Natural killer cell (primary cell): ENCODE data around the gene BCL2L1. TPM values are rescaled to one million over a fixed set of nuclear protein-coding genes. Genes with fewer than 3 reads are reported as not detected.

Source experiments
- ATAC-seq, 3 donors: fragments of 150-1000 bp in 2 of 3; fragments of 200-7000 bp in 1 of 3; cut with Tn5 transposase; 1 replicate in 1 of 3; 2 replicates in 2 of 3; pipeline ENCODE4 v1.10.0; 2021; ENCODE audit warnings: mild to moderate bottlenecking in 2 of 3, moderate library complexity in 2 of 3
- DNase-seq, 2 donors: peaks; one replicate each; pipeline versions ENCODE4 v3.0.0 to v3.0.0-alpha.2; 2013 to 2021; ENCODE audit warnings: mixed read lengths in 1 of 2
- H3K27ac ChIP-seq: one replicate; pipeline ENCODE4 v1.5.1; 2013; ENCODE audit warnings: mild to moderate bottlenecking, low read length
- H3K27me3 ChIP-seq: one replicate; pipeline ENCODE4 v1.6.1; 2013; ENCODE audit warnings: low read length; ENCODE audit not compliant: control insufficient read depth, insufficient read depth
- H3K36me3 ChIP-seq: one replicate; pipeline ENCODE4 v1.6.1; 2013; ENCODE audit warnings: low read length; ENCODE audit not compliant: control insufficient read depth, insufficient read depth
- H3K4me1 ChIP-seq: one replicate; pipeline ENCODE4 v1.6.1; 2013; ENCODE audit warnings: low read length; ENCODE audit not compliant: control insufficient read depth, insufficient read depth
- H3K4me3 ChIP-seq: one replicate; pipeline ENCODE4 v1.5.1; 2013; ENCODE audit warnings: low read length
- H3K9me3 ChIP-seq: one replicate; pipeline ENCODE4 v1.6.1; 2013; ENCODE audit warnings: low read length; ENCODE audit not compliant: control insufficient read depth, insufficient read depth
- H3K27ac Mint-ChIP-seq, 2 donors: one replicate each; pipeline ENCODE4 v1.8.0; 2022; ENCODE audit warnings: mild to moderate bottlenecking in 2 of 2, mixed read lengths in 2 of 2, moderate library complexity in 1 of 2
- H3K27me3 Mint-ChIP-seq, 2 donors: one replicate each; pipeline ENCODE4 v1.8.0; 2022; ENCODE audit warnings: low read depth in 2 of 2, mixed read lengths in 2 of 2
- H3K36me3 Mint-ChIP-seq: one replicate; pipeline ENCODE4 v1.8.0; 2022; ENCODE audit warnings: mixed read lengths
- H3K4me1 Mint-ChIP-seq, 2 donors: one replicate each; pipeline ENCODE4 v1.8.0; 2022; ENCODE audit warnings: mixed read lengths in 2 of 2
- H3K4me3 Mint-ChIP-seq: one replicate; pipeline ENCODE4 v1.8.0; 2022; ENCODE audit warnings: mild to moderate bottlenecking, moderate library complexity, mixed read lengths
- H3K9me3 Mint-ChIP-seq, 2 donors: one replicate each; pipeline ENCODE4 v1.8.0; 2022; ENCODE audit warnings: mixed read lengths in 2 of 2
- CTCF ChIP-seq: fragments of 200-600 bp; IDR thresholded peaks from one replicate; pipeline ENCODE4 v1.8.0; 2022; ENCODE audit warnings: antibody characterized with exemption
- WGBS: methylation state at CpG from one replicate; pipeline ENCODE4 v1.1.7; 2013; ENCODE audit warnings: missing lambda C conversion rate; ENCODE audit not compliant: insufficient coverage; 5-methylcytosine and 5-hydroxymethylcytosine counted together
- intact Hi-C: fragments of 100-400 bp; cut with micrococcal nuclease; formaldehyde crosslinking; loops from one replicate; pipeline ENCODE4 v1.14.2; 2022
- total RNA-seq, 4 donors: library from RNA; stranded (reverse); fragments of 120-200 nt in 1 of 4; gene quantifications; one replicate each; pipeline versions ENCODE4 v1.2.3 to v1.2.4, GENCODE V29; 2013 to 2022

BCL2L1 gene
- total RNA-seq, 3 donors from 2014 or later (not counting 1 experiment from before 2014, with no cell fraction given) = 67.4 to 92.6 (median 78.6) TPM

- H3K27me3 Mint-ChIP-seq = no peaks in the 10 kb centered on the region
- 0% methylated on average over 11 of the region's 11 CpGs for WGBS
- DNase-seq = no peak
- ATAC-seq = peak; percentile 12 to 26 (median 17)
- Histone ChIP-seq H3K36me3 (no peaks in the 10 kb centered on the region), H3K4me3 (peak overlapping the region; percentile 81), H3K27ac (no peak overlapping the region), H3K9me3 (no peaks in the 10 kb centered on the region), H3K4me1 (peaks cover 13% of the 10 kb centered on the region), H3K27me3 (no peaks in the 10 kb centered on the region)
- intact Hi-C loops = no loop called here
- TF ChIP-seq CTCF = no peak
- no peak overlapping the region for H3K4me3 Mint-ChIP-seq
- no peaks in the 10 kb centered on the region for H3K9me3 Mint-ChIP-seq
- H3K4me1 Mint-ChIP-seq = no peaks in the 10 kb centered on the region
- H3K27ac Mint-ChIP-seq = no peak overlapping the region
- H3K36me3 Mint-ChIP-seq = no peaks in the 10 kb centered on the region
These were observed 16.9 kb upstream of the BCL2L1 start for GRCh38 chr20:31739550-31739977.

GRCh38 chr20:31738729-31739549 lies 16.3 kb upstream of the BCL2L1 start, which contains the start of gene TPX2:
Gene TPX2 (plus strand): TSS chr20:31739290. CDS start chr20:31757477, 18,187 bp downstream.
- intact Hi-C loops = no loop called here
- Mint-ChIP-seq H3K27me3 (no peaks in the 10 kb centered on the region), H3K4me3 (no peak within 1 kb of the TSS), H3K36me3 (no peaks in the 10 kb centered on the region), H3K27ac (no peak within 1 kb of the TSS), H3K4me1 (no peaks in the 10 kb centered on the region), H3K9me3 (no peaks in the 10 kb centered on the region)
- TF ChIP-seq CTCF = no peak
- DNase-seq (peak; percentile 44 to 91), ATAC-seq (peak; percentile 68 to 87 (median 86))
- Histone ChIP-seq H3K27ac (no peak within 1 kb of the TSS), H3K27me3 (no peaks in the 10 kb centered on the region), H3K4me1 (peaks cover 13% of the 10 kb centered on the region), H3K36me3 (no peaks in the 10 kb centered on the region), H3K4me3 (peak within 1 kb of the TSS; percentile 81), H3K9me3 (no peaks in the 10 kb centered on the region)
- under 1% methylated on average over 54 of the region's 54 CpGs for WGBS

- WGBS = 99% methylated on average over 6 of the region's 6 CpGs
These were observed 8.7 kb upstream of the BCL2L1 start for GRCh38 chr20:31731321-31731717.

More at GRCh38 chr20:31731321-31731717, 8.7 kb upstream of the BCL2L1 start:
- Mint-ChIP-seq H3K4me1 (no peaks in the 10 kb centered on the region), H3K36me3 (no peaks in the 10 kb centered on the region), H3K9me3 (no peaks in the 10 kb centered on the region), H3K27ac (no peak overlapping the region), H3K4me3 (no peak overlapping the region), H3K27me3 (no peaks in the 10 kb centered on the region)
- H3K9me3 ChIP-seq = no peaks in the 10 kb centered on the region
- no peaks in the 10 kb centered on the region for H3K4me1 ChIP-seq
- no peak overlapping the region for H3K4me3 ChIP-seq
- no peaks in the 10 kb centered on the region for H3K36me3 ChIP-seq
- intact Hi-C loops = no loop called here
- ATAC-seq (no peak), DNase-seq (no peak)
- no peaks in the 10 kb centered on the region for H3K27me3 ChIP-seq
- TF ChIP-seq CTCF = no peak
- no peak overlapping the region for H3K27ac ChIP-seq
